Sigmoid colon (tissue), 7 donors: ENCODE data around the gene HIVEP2. TPM values are rescaled to one million over a fixed set of nuclear protein-coding genes. Genes with fewer than 3 reads are reported as not detected.

Experiments
- DNase-seq: peaks from one replicate; pipeline ENCODE4 v3.0.0-alpha.2; 2019
- H3K27ac ChIP-seq, 4 donors: fragments of 200-600 bp; sonication (generic); one replicate each; pipeline ENCODE4 v1.5.1; 2016 to 2019; ENCODE audit warnings: mild to moderate bottlenecking in 1 of 4
- H3K27me3 ChIP-seq, 3 donors: fragments of 200-600 bp; sonication (generic); one replicate each; pipeline ENCODE4 v1.5.1; 2019; ENCODE audit warnings: mild to moderate bottlenecking in 1 of 3
- H3K36me3 ChIP-seq, 4 donors: fragments of 200-600 bp; sonication (generic); one replicate each; pipeline ENCODE4 v1.5.1; 2016 to 2019
- H3K4me1 ChIP-seq, 4 donors: fragments of 200-600 bp; sonication (generic); one replicate each; pipeline ENCODE4 v1.5.1; 2017 to 2019
- H3K4me3 ChIP-seq, 4 donors: fragments of 200-600 bp; sonication (generic); one replicate each; pipeline ENCODE4 v1.5.1; 2017 to 2019; ENCODE audit warnings: mild to moderate bottlenecking in 2 of 4, moderate library complexity in 1 of 4
- H3K9me3 ChIP-seq, 4 donors: fragments of 200-600 bp in 3 of 4; sonication (generic) in 3 of 4; one replicate each; pipeline versions ENCODE4 v1.5.1 to v1.6.1; 2013 to 2019
- EP300 ChIP-seq, 4 donors: sonication (generic); formaldehyde crosslinking; IDR thresholded peaks; one replicate each; pipeline ENCODE4 v1.6.1; 2017; ENCODE audit warnings: antibody characterized with exemption in 4 of 4
- POLR2A ChIP-seq, 2 donors: fragments of 450-650 bp; IDR thresholded peaks; one replicate each; pipeline ENCODE4 v1.6.1; 2016; ENCODE audit warnings: antibody characterized with exemption in 2 of 2, mild to moderate bottlenecking in 2 of 2, moderate library complexity in 2 of 2
- POLR2AphosphoS5 ChIP-seq, 4 donors: sonication (generic); formaldehyde crosslinking; IDR thresholded peaks; one replicate each; pipeline ENCODE4 v1.6.1; 2017; ENCODE audit warnings: antibody characterized with exemption in 4 of 4
- WGBS, 2 donors: extraction: QIAGEN DNeasy Blood & Tissue Kit; methylation state at CpG; one replicate each; pipeline ENCODE4 v1.1.7; 2013; 5-methylcytosine and 5-hydroxymethylcytosine counted together
- intact Hi-C: fragments of 100-400 bp; cut with DNase I; formaldehyde crosslinking; loops from one replicate; pipeline ENCODE4 v1.15.1; 2023
- polyA plus RNA-seq, 3 donors: library from polyadenylated mRNA; stranded (reverse); fragments of 200-250 nt; gene quantifications; one replicate each; pipeline ENCODE4 v1.2.3, GENCODE V29; 2013
- total RNA-seq, 4 donors: library from RNA; depleted of rRNA; stranded (reverse); fragments of >200 nt; gene quantifications; one replicate each; pipeline ENCODE4 v1.1.0, GENCODE V29; 2016
- TF ChIP-seq, protein P1 (sequence below), 4 experiments: fragments of 450-650 bp in 3 of 4; fragments of 200-600 bp in 1 of 4; IDR thresholded peaks; one replicate each; pipeline ENCODE4 v1.5.1; 2016 to 2019; ENCODE audit warnings: antibody characterized with exemption in 4 of 4, mild to moderate bottlenecking in 3 of 4, moderate library complexity in 2 of 4
- donor health status: healthy with polysubstance abuse.
- donor health status: Bipolar disorder and iron deficiency.
- donor health status: healthy.

HIVEP2 gene
- total and polyA plus RNA-seq, 7 donors: 1.8 to 21.7 (median 11.5) TPM

DNA sequence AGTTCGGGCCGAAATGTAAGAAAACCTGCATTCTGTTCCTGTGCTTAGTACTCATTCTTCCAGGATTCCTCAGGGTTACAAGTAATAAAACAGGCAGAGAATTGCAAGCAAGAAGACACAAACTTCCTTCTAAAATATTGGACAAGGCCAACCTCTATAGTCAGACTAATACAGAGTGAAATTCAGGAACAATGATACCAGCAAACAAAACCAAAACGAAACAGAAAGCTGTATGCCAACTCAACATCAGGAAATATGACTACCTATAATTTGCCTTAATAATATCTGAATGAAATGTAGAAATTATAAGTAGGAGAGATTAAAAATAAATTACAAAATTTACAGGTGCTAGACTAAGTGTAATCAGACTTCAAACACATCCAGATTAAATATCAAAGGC is 238.8 kb downstream of the HIVEP2 start:
- 70 to 77% methylated on average over 3 of the region's 3 CpGs for WGBS, 2 donors
- no peak for DNase-seq
- H3K9me3 ChIP-seq: no peaks in the 10 kb centered on the region

DNA sequence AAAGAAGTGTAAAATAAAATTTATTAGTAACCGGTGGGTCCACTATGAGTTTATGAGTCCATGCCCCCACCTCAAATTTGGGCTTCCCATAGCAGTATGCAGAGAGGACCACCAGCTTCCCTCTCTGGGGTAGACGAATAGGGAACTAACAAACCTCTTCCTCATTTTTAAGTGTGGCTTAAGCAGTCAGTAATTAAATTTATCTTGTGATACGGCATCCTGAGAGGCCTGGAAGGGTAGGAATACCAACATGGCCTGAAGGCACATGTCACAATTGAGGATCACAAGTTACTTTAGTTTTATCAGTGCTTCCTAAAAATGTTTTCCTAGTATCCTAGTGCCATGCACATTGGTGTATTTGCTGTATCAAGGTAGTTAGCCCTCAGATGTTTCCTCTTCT is 239.9 kb downstream of the HIVEP2 start:
- H3K9me3 ChIP-seq: no peaks in the 10 kb centered on the region
- no peak for TF ChIP-seq POLR2AphosphoS5 (IDR thresholded peaks at IDR 0.05)
- TF ChIP-seq EP300 (IDR thresholded peaks at IDR 0.05): no peak
- TF ChIP-seq POLR2A (IDR thresholded peaks at IDR 0.05): no peak
- TF ChIP-seq, protein P1, sequence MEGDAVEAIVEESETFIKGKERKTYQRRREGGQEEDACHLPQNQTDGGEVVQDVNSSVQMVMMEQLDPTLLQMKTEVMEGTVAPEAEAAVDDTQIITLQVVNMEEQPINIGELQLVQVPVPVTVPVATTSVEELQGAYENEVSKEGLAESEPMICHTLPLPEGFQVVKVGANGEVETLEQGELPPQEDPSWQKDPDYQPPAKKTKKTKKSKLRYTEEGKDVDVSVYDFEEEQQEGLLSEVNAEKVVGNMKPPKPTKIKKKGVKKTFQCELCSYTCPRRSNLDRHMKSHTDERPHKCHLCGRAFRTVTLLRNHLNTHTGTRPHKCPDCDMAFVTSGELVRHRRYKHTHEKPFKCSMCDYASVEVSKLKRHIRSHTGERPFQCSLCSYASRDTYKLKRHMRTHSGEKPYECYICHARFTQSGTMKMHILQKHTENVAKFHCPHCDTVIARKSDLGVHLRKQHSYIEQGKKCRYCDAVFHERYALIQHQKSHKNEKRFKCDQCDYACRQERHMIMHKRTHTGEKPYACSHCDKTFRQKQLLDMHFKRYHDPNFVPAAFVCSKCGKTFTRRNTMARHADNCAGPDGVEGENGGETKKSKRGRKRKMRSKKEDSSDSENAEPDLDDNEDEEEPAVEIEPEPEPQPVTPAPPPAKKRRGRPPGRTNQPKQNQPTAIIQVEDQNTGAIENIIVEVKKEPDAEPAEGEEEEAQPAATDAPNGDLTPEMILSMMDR (IDR thresholded peaks at IDR 0.05): no peak
- DNase-seq: no peak
- H3K27me3 ChIP-seq: no peaks in the 10 kb centered on the region
- no peaks in the 10 kb centered on the region for H3K36me3 ChIP-seq
- H3K4me3 ChIP-seq: no peak overlapping the region
- no peak overlapping the region for H3K27ac ChIP-seq
- WGBS, 2 donors: 63 to 88% methylated on average over 3 of the region's 3 CpGs
- H3K4me1 ChIP-seq: no peaks in the 10 kb centered on the region
- intact Hi-C loops: no loop called here

More for the DNA sequence above, 238.8 kb downstream of the HIVEP2 start:
- Histone ChIP-seq H3K4me3 (no peak overlapping the region), H3K36me3 (no peaks in the 10 kb centered on the region), H3K4me1 (no peaks in the 10 kb centered on the region), H3K27me3 (no peaks in the 10 kb centered on the region), H3K27ac (no peak overlapping the region)
- no peak for TF ChIP-seq POLR2AphosphoS5 (IDR thresholded peaks at IDR 0.05)
- TF ChIP-seq EP300 (IDR thresholded peaks at IDR 0.05): no peak
- TF ChIP-seq POLR2A (IDR thresholded peaks at IDR 0.05): no peak
- TF ChIP-seq, protein P1 (IDR thresholded peaks at IDR 0.05): no peak
- intact Hi-C loops: no loop called here

DNA sequence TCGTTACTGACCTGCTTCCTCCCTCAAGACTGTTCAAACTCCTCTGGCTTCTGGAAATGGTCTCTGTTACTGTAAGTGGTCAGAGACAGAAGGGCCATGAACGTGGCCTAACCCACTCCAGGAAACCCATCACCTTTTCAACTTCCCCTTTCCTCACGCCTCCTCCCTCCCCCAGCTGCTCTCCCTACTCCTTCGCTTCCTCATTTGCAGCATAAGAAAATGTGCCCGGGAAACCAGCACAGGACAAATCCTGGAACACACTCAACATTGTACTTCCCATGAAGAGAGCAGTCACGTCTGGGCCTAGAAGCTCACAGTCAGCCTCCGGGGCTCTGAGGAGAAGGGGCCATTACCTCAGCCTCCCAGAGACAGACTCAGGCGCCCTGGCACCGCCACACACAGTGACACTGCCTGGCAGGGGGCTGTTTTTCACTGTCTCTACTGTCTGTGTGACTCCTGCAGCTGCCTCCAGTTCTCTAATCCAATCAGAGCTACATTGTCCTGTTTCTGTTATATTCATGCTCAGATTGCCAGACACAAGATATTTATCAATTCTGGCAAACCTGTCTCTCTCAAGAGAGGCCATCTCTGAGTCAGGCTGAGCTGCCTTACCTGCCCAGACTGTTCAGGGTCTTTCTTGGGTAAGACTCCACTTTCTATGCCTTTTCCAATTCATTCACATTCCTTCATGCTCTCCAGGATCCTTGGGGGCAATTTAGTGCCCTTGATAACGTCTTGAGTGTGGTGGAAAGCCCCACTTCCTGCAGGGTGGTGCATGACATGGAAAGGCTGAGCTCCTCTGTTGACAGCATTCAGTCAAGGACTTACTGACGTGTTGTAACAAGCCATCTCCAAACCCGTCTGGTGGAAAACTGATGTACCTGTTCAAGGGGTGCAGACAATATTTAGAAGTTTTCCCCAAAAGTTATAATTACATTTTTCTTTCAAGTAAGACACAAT is 242.2 kb downstream of the HIVEP2 start:
- intact Hi-C loops: no loop called here
- Histone ChIP-seq H3K9me3 (no peaks in the 10 kb centered on the region), H3K4me3 (no peak overlapping the region), H3K36me3 (no peaks in the 10 kb centered on the region), H3K27me3 (no peaks in the 10 kb centered on the region), H3K27ac (peak overlapping the region in 1 of 4 donors; percentile 41), H3K4me1 (no peaks in the 10 kb centered on the region)
- TF ChIP-seq EP300 (IDR thresholded peaks at IDR 0.05) (peak in 2 of 4 donors; percentile 31 to 53), POLR2A (IDR thresholded peaks at IDR 0.05) (no peak), POLR2AphosphoS5 (IDR thresholded peaks at IDR 0.05) (peak in 1 of 4 donors; percentile 48)
- TF ChIP-seq, protein P1 (IDR thresholded peaks at IDR 0.05): no peak
- DNase-seq: peak; percentile 69
- WGBS, 2 donors: 56 to 70% methylated on average over 12 of the region's 12 CpGs

Other genes starting within 250 kb of the HIVEP2 start
- 10 to 100 TPM; 20.6 to 30.7 (median 23.4) TPM for gene AIG1, start 115.7 kb upstream of the HIVEP2 start, total RNA-seq
- gene AIG1, start 115.7 kb upstream of the HIVEP2 start, polyA plus RNA-seq: 10 to 100 TPM; 10.9 to 19.3 (median 12.6) TPM